Activated CD4-positive, alpha-beta T cell treated with anti-CD3 and anti-CD28 coated beads for 36 hours (primary cell): Measurements from ENCODE around the gene DCLK1. TPM values are rescaled to one million over a fixed set of nuclear protein-coding genes. Genes with fewer than 3 reads are reported as not detected.

ENCODE experiments used
- ATAC-seq: fragments of 200-7000 bp; cut with Tn5 transposase; one replicate; pipeline ENCODE4 v1.10.0; 2021; ENCODE audit warnings: mild to moderate bottlenecking, moderate library complexity
- CTCF ChIA-PET: fragments of 350-600 bp; sonication (Branson Sonifier 250); formaldehyde crosslinking; loops from one replicate; lab custom pipeline; 2021; ENCODE audit warnings: antibody characterized with exemption; lab: Charles Lee
- POLR2A ChIA-PET: fragments of 350-600 bp; sonication (Branson Sonifier 250); formaldehyde crosslinking; loops from one replicate; lab custom pipeline; 2021; ENCODE audit warnings: antibody characterized with exemption, inconsistent platforms; lab: Charles Lee
- DNase-seq: peaks from one replicate; pipeline ENCODE4 v3.0.0-alpha.2; 2020
- H3K27ac Mint-ChIP-seq: one replicate; pipeline ENCODE4 v1.8.0; 2021; ENCODE audit warnings: mixed read lengths
- H3K27me3 Mint-ChIP-seq: one replicate; pipeline ENCODE4 v1.8.0; 2021; ENCODE audit warnings: mixed read lengths
- H3K36me3 Mint-ChIP-seq: one replicate; pipeline ENCODE4 v1.8.0; 2021; ENCODE audit warnings: low read depth, mixed read lengths
- H3K4me1 Mint-ChIP-seq: one replicate; pipeline ENCODE4 v1.8.0; 2021; ENCODE audit warnings: mixed read lengths
- H3K4me3 Mint-ChIP-seq: one replicate; pipeline ENCODE4 v1.8.0; 2021; ENCODE audit warnings: mild to moderate bottlenecking, moderate library complexity, mixed read lengths
- H3K9me3 Mint-ChIP-seq: one replicate; pipeline ENCODE4 v1.8.0; 2021; ENCODE audit warnings: low read depth, mixed read lengths
- intact Hi-C, 2 experiments: fragments of 100-400 bp; cut with DNase I in 1 of 2; cut with micrococcal nuclease in 1 of 2; formaldehyde crosslinking; loops; one replicate each; pipeline versions ENCODE4 v1.14.2 to v1.15.1; 2022 to 2024; cut with DNase I, micrococcal nuclease
- total RNA-seq, 2 experiments: library from RNA; stranded (reverse); gene quantifications; one replicate each; pipeline ENCODE4 v1.2.3, GENCODE V29; 2021

The DCLK1 gene
- total RNA-seq, 2 experiments from 2014 or later, result not detected

GRCh38 chr13:35926859-35927530, 204.2 kb downstream of the DCLK1 start:
- no peak overlapping the region for H3K4me3 Mint-ChIP-seq
- H3K4me1 Mint-ChIP-seq, result no peaks in the 10 kb centered on the region
- no peaks in the 10 kb centered on the region for H3K9me3 Mint-ChIP-seq
- no peak overlapping the region for H3K27ac Mint-ChIP-seq
- POLR2A ChIA-PET, result no interaction called here
- ATAC-seq (no peak), DNase-seq (no peak)
- intact Hi-C loops, result no loop called here
- CTCF ChIA-PET, result no interaction called here
- H3K36me3 Mint-ChIP-seq, result no peaks in the 10 kb centered on the region
- no peaks in the 10 kb centered on the region for H3K27me3 Mint-ChIP-seq

GRCh38 chr13:35925669-35926068, 205.5 kb downstream of the DCLK1 start:
- no peaks in the 10 kb centered on the region for H3K4me1 Mint-ChIP-seq
- H3K27me3 Mint-ChIP-seq, result no peaks in the 10 kb centered on the region
- no peak overlapping the region for H3K4me3 Mint-ChIP-seq
- CTCF ChIA-PET, result no interaction called here
- H3K36me3 Mint-ChIP-seq, result no peaks in the 10 kb centered on the region
- POLR2A ChIA-PET, result no interaction called here
- intact Hi-C loops, result no loop called here
- no peaks in the 10 kb centered on the region for H3K9me3 Mint-ChIP-seq
- no peak overlapping the region for H3K27ac Mint-ChIP-seq
- no peak for DNase-seq
- no peak for ATAC-seq

- no peak overlapping the region for H3K4me3 Mint-ChIP-seq
- ATAC-seq, result no peak
- intact Hi-C loops, result no loop called here
- no peak for DNase-seq
- no peaks in the 10 kb centered on the region for H3K27me3 Mint-ChIP-seq
- H3K4me1 Mint-ChIP-seq, result no peaks in the 10 kb centered on the region
- no peaks in the 10 kb centered on the region for H3K9me3 Mint-ChIP-seq
- ChIA-PET CTCF (no interaction called here), POLR2A (no interaction called here)
- no peaks in the 10 kb centered on the region for H3K36me3 Mint-ChIP-seq
- H3K27ac Mint-ChIP-seq, result no peak overlapping the region
These were observed 207.8 kb downstream of the DCLK1 start for GRCh38 chr13:35923347-35923746.

GRCh38 chr13:35920816-35921215, 210.4 kb downstream of the DCLK1 start:
- peaks cover 2% of the 10 kb centered on the region for H3K27me3 Mint-ChIP-seq

GRCh38 chr13:35917942-35918645, 213.1 kb downstream of the DCLK1 start:
- ChIA-PET CTCF (no interaction called here), POLR2A (no interaction called here)
- ATAC-seq (no peak), DNase-seq (no peak)
- intact Hi-C loops, result no loop called here
- no peaks in the 10 kb centered on the region for H3K36me3 Mint-ChIP-seq
- H3K9me3 Mint-ChIP-seq, result no peaks in the 10 kb centered on the region
- no peaks in the 10 kb centered on the region for H3K4me1 Mint-ChIP-seq
- peaks cover 2% of the 10 kb centered on the region for H3K27me3 Mint-ChIP-seq
- H3K27ac Mint-ChIP-seq, result no peak overlapping the region
- H3K4me3 Mint-ChIP-seq, result no peak overlapping the region

More at GRCh38 chr13:35920816-35921215, 210.4 kb downstream of the DCLK1 start:
- intact Hi-C loops, result no loop called here
- H3K27ac Mint-ChIP-seq, result no peak overlapping the region
- H3K4me1 Mint-ChIP-seq, result no peaks in the 10 kb centered on the region
- DNase-seq (no peak), ATAC-seq (no peak)
- no peaks in the 10 kb centered on the region for H3K36me3 Mint-ChIP-seq
- POLR2A ChIA-PET, result no interaction called here
- no peak overlapping the region for H3K4me3 Mint-ChIP-seq
- H3K9me3 Mint-ChIP-seq, result no peaks in the 10 kb centered on the region
- CTCF ChIA-PET, result no interaction called here

GRCh38 chr13:35917252-35917941, 213.8 kb downstream of the DCLK1 start:
- intact Hi-C loops, result no loop called here
- Mint-ChIP-seq H3K27ac (no peak overlapping the region), H3K36me3 (no peaks in the 10 kb centered on the region), H3K4me1 (no peaks in the 10 kb centered on the region), H3K27me3 (peaks cover 2% of the 10 kb centered on the region), H3K9me3 (no peaks in the 10 kb centered on the region), H3K4me3 (no peak overlapping the region)
- ChIA-PET POLR2A (no interaction called here), CTCF (no interaction called here)
- no peak for ATAC-seq
- DNase-seq, result no peak

- H3K27ac Mint-ChIP-seq, result no peak overlapping the region
- no peak for ATAC-seq
- no peak overlapping the region for H3K4me3 Mint-ChIP-seq
- ChIA-PET CTCF (no interaction called here), POLR2A (no interaction called here)
- no peaks in the 10 kb centered on the region for H3K36me3 Mint-ChIP-seq
- intact Hi-C loops, result no loop called here
- H3K4me1 Mint-ChIP-seq, result no peaks in the 10 kb centered on the region
- H3K9me3 Mint-ChIP-seq, result no peaks in the 10 kb centered on the region
- no peak for DNase-seq
- H3K27me3 Mint-ChIP-seq, result peaks cover 2% of the 10 kb centered on the region
These were observed 215.0 kb downstream of the DCLK1 start for GRCh38 chr13:35916146-35916545.

- H3K36me3 Mint-ChIP-seq, result no peaks in the 10 kb centered on the region
- no peak for DNase-seq
- H3K9me3 Mint-ChIP-seq, result no peaks in the 10 kb centered on the region
- ChIA-PET CTCF (no interaction called here), POLR2A (no interaction called here)
- H3K27me3 Mint-ChIP-seq, result peaks cover 2% of the 10 kb centered on the region
- intact Hi-C loops, result no loop called here
- no peak for ATAC-seq
- no peak overlapping the region for H3K27ac Mint-ChIP-seq
- H3K4me3 Mint-ChIP-seq, result no peak overlapping the region
- H3K4me1 Mint-ChIP-seq, result no peaks in the 10 kb centered on the region
These were observed 216.5 kb downstream of the DCLK1 start for GRCh38 chr13:35914662-35915061.

- Mint-ChIP-seq H3K9me3 (no peaks in the 10 kb centered on the region), H3K4me3 (no peak overlapping the region), H3K27me3 (peaks cover 2% of the 10 kb centered on the region), H3K4me1 (no peaks in the 10 kb centered on the region), H3K36me3 (no peaks in the 10 kb centered on the region), H3K27ac (no peak overlapping the region)
- intact Hi-C loops, result no loop called here
- ATAC-seq (no peak), DNase-seq (no peak)
- CTCF ChIA-PET, result no interaction called here
- POLR2A ChIA-PET, result no interaction called here
These were observed 218.3 kb downstream of the DCLK1 start for GRCh38 chr13:35912841-35913240.

- DNase-seq (no peak), ATAC-seq (no peak)
- Mint-ChIP-seq H3K9me3 (no peaks in the 10 kb centered on the region), H3K36me3 (no peaks in the 10 kb centered on the region), H3K4me3 (no peak overlapping the region), H3K27ac (no peak overlapping the region), H3K27me3 (no peaks in the 10 kb centered on the region), H3K4me1 (no peaks in the 10 kb centered on the region)
- intact Hi-C loops, result no loop called here
- ChIA-PET POLR2A (no interaction called here), CTCF (no interaction called here)
These were observed 221.2 kb downstream of the DCLK1 start for GRCh38 chr13:35909837-35910540.

- Mint-ChIP-seq H3K27me3 (no peaks in the 10 kb centered on the region), H3K36me3 (no peaks in the 10 kb centered on the region), H3K4me3 (no peak overlapping the region), H3K27ac (no peak overlapping the region), H3K4me1 (no peaks in the 10 kb centered on the region), H3K9me3 (no peaks in the 10 kb centered on the region)
- DNase-seq (no peak), ATAC-seq (no peak)
- POLR2A ChIA-PET, result no interaction called here
- CTCF ChIA-PET, result no interaction called here
- intact Hi-C loops, result no loop called here
These were observed 222.1 kb downstream of the DCLK1 start for GRCh38 chr13:35909091-35909490.
